SK-N-SH (cell line): ENCODE data around the gene HBA1. TPM values are rescaled to one million over a fixed set of nuclear protein-coding genes. Genes with fewer than 3 reads are reported as not detected.

Source experiments
- CTCF ChIA-PET: fragments of 300-600, 350-600 bp; formaldehyde crosslinking; extraction: SDS; loops from one replicate; lab custom pipeline; 2021; lab: Yijun Ruan, JAX
- POLR2A ChIA-PET: fragments of 350-600 bp; sonication (Branson Sonifier 250); formaldehyde crosslinking; extraction: SDS; loops from one replicate; lab custom pipeline; 2020; ENCODE audit warnings: antibody characterized with exemption, inconsistent platforms; lab: Yijun Ruan, JAX
- DNase-seq: peaks from one replicate; pipeline ENCODE4 v3.0.0; 2012
- H2AFZ ChIP-seq: fragments of 200-600 bp; sonication (generic); 2 replicates; pipeline ENCODE4 v1.8.1; 2016; ENCODE audit warnings: antibody characterized with exemption, mild to moderate bottlenecking, low read depth
- H3F3A ChIP-seq: fragments of 200-600 bp; sonication (generic); replicated peaks from 2 replicates; pipeline ENCODE3; 2016; ENCODE audit warnings: antibody characterized with exemption, mild to moderate bottlenecking; ENCODE audit not compliant: insufficient read depth
- H3K27ac ChIP-seq, 2 experiments: fragments of 200-500 bp in 1 of 2; fragments of 200-600 bp in 1 of 2; sonication (Bioruptor generic) in 1 of 2; sonication (generic), shearing (Covaris generic) in 1 of 2; 2 replicates each; pipeline versions ENCODE4 v1.5.1 to v1.6.1; 2014 to 2016; ENCODE audit warnings: low read depth in 2 of 2, inconsistent platforms in 1 of 2, low read length in 1 of 2, mild to moderate bottlenecking in 1 of 2, mixed read lengths in 1 of 2
- H3K27me3 ChIP-seq: fragments of 200-600 bp; sonication (generic), shearing (Covaris generic); 2 replicates; pipeline ENCODE4 v1.6.1; 2016; ENCODE audit warnings: mixed run types; ENCODE audit not compliant: insufficient read depth
- H3K36me3 ChIP-seq, 2 experiments: fragments of 200-500 bp in 1 of 2; fragments of 200-600 bp in 1 of 2; sonication (Bioruptor generic) in 1 of 2; sonication (generic) in 1 of 2; replicated peaks in 1 of 2; 2 replicates each; pipeline versions ENCODE3 to v1.5.1; 2014 to 2016; ENCODE audit warnings: low read length in 1 of 2, mild to moderate bottlenecking in 1 of 2; ENCODE audit not compliant: insufficient read depth in 2 of 2, control insufficient read depth in 1 of 2
- H3K4me1 ChIP-seq, 2 experiments: fragments of 200-500 bp in 1 of 2; fragments of 200-600 bp in 1 of 2; sonication (Bioruptor generic) in 1 of 2; sonication (generic), shearing (Covaris generic) in 1 of 2; 2 replicates each; pipeline versions ENCODE4 v1.5.1 to v1.6.1; 2014 to 2016; ENCODE audit warnings: low read depth in 1 of 2, low read length in 1 of 2, mixed run types in 1 of 2; ENCODE audit not compliant: insufficient read depth in 2 of 2, control insufficient read depth in 1 of 2
- H3K4me2 ChIP-seq: fragments of 200-600 bp; sonication (generic), shearing (Covaris generic); 2 replicates; pipeline ENCODE4 v1.6.1; 2017; ENCODE audit warnings: mixed run types
- H3K4me3 ChIP-seq, 2 experiments: fragments of 200-500 bp in 1 of 2; fragments of 200-600 bp in 1 of 2; sonication (Bioruptor generic) in 1 of 2; sonication (generic), shearing (Covaris generic) in 1 of 2; 2 replicates each; pipeline versions ENCODE4 v1.5.1 to v1.8.1; 2014 to 2016; ENCODE audit warnings: low read depth in 2 of 2, inconsistent platforms in 1 of 2, low read length in 1 of 2, mild to moderate bottlenecking in 1 of 2, mixed read lengths in 1 of 2, moderate library complexity in 1 of 2
- H3K79me2 ChIP-seq: fragments of 200-600 bp; sonication (generic); 2 replicates; pipeline ENCODE4 v1.8.1; 2017; ENCODE audit warnings: mild to moderate bottlenecking; ENCODE audit not compliant: insufficient read depth
- H3K9ac ChIP-seq: fragments of 200-600 bp; sonication (generic); 2 replicates; pipeline ENCODE4 v1.6.1; 2017; ENCODE audit warnings: mixed run types
- H3K9me2 ChIP-seq: fragments of 200-600 bp; sonication (generic); 2 replicates; pipeline ENCODE4 v1.6.1; 2017; ENCODE audit warnings: mixed run types
- H3K9me3 ChIP-seq: fragments of 200-600 bp; sonication (generic); 2 replicates; pipeline ENCODE4 v1.6.1; 2017; ENCODE audit warnings: mixed run types, mild to moderate bottlenecking, moderate library complexity
- H4K20me1 ChIP-seq: fragments of 200-600 bp; sonication (generic); 2 replicates; pipeline ENCODE4 v1.6.1; 2017; ENCODE audit warnings: mild to moderate bottlenecking, mixed run types; ENCODE audit not compliant: insufficient read depth
- ELF1 ChIP-seq: IDR thresholded peaks from 2 replicates; pipeline ENCODE4 v1.4.0; 2012
- GATA2 ChIP-seq: sonication (generic); formaldehyde crosslinking; IDR thresholded peaks from 2 replicates; pipeline ENCODE4 v1.5.0; 2020; ENCODE audit warnings: mild to moderate bottlenecking, missing genetic modification reagents
- JUND ChIP-seq: IDR thresholded peaks from 2 replicates; pipeline ENCODE4 v1.4.0; 2012
- NFIC ChIP-seq: IDR thresholded peaks from 2 replicates; pipeline ENCODE4 v1.4.0; 2012; ENCODE audit warnings: borderline replicate concordance
- WGBS: methylation state at CpG from one replicate; pipeline ENCODE4 v1.1.6; 2017; ENCODE audit warnings: low lambda C conversion rate; 5-methylcytosine and 5-hydroxymethylcytosine counted together
- polyA plus RNA-seq, 3 experiments: library from polyadenylated mRNA; depleted of rRNA; stranded (reverse); fragments of >200 nt; gene quantifications; 2 replicates each; pipeline ENCODE4 v1.2.3, GENCODE V29; 2012
- small RNA-seq, 7 experiments: library from RNA; depleted of rRNA; stranded (forward); fragments of <200 nt; gene quantifications; one replicate each; pipeline ENCODE3, GENCODE V24; 2012
- TF ChIP-seq, protein P1 (sequence below): fragments of 150-350 bp; IDR thresholded peaks from 2 replicates; pipeline ENCODE4 v1.6.1; 2016; ENCODE audit warnings: mild to moderate bottlenecking, low read depth, low read length
- TF ChIP-seq, protein P2 (sequence below): IDR thresholded peaks from 2 replicates; pipeline ENCODE4 v1.4.0; 2012; ENCODE audit warnings: low read depth, borderline replicate concordance

The HBA1 gene
- polyA plus RNA-seq, 1 of the 3 experiments (the other 2 are of a cell fraction) = not detected

DNA sequence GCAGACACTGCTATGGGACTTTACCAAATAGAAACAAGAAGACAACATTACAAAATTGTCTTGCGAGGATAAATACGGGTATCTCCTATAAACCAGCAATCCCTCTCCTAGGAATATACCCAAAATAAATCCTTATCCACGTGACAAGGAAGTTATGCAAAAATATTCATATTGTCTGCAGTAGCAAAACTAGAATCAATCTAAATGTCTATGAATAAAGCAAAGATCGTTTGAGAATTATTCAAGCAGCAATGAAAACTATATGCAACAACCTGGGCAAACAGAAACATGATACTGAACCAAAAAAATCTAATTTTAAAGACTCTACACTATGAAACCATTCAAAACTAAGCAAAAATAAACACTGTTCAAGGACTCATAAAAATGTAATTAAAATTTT lies 43.5 kb downstream of the HBA1 start:
- peaks cover 68% of the 10 kb centered on the region for H4K20me1 ChIP-seq
- H3K4me3 ChIP-seq = no peak overlapping the region
- TF ChIP-seq, protein P1, sequence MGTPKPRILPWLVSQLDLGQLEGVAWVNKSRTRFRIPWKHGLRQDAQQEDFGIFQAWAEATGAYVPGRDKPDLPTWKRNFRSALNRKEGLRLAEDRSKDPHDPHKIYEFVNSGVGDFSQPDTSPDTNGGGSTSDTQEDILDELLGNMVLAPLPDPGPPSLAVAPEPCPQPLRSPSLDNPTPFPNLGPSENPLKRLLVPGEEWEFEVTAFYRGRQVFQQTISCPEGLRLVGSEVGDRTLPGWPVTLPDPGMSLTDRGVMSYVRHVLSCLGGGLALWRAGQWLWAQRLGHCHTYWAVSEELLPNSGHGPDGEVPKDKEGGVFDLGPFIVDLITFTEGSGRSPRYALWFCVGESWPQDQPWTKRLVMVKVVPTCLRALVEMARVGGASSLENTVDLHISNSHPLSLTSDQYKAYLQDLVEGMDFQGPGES = no peak
- TF ChIP-seq GATA2 (CRISPR knock-in tag) (no peak), ELF1 (no peak), JUND (no peak), NFIC (no peak)
- TF ChIP-seq, protein P2, sequence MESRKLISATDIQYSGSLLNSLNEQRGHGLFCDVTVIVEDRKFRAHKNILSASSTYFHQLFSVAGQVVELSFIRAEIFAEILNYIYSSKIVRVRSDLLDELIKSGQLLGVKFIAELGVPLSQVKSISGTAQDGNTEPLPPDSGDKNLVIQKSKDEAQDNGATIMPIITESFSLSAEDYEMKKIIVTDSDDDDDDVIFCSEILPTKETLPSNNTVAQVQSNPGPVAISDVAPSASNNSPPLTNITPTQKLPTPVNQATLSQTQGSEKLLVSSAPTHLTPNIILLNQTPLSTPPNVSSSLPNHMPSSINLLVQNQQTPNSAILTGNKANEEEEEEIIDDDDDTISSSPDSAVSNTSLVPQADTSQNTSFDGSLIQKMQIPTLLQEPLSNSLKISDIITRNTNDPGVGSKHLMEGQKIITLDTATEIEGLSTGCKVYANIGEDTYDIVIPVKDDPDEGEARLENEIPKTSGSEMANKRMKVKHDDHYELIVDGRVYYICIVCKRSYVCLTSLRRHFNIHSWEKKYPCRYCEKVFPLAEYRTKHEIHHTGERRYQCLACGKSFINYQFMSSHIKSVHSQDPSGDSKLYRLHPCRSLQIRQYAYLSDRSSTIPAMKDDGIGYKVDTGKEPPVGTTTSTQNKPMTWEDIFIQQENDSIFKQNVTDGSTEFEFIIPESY = no peak
- no peak overlapping the region for H3K4me2 ChIP-seq
- DNase-seq = no peak
- no peaks in the 10 kb centered on the region for H3K9me2 ChIP-seq
- H3K4me1 ChIP-seq = no peaks in the 10 kb centered on the region
- POLR2A ChIA-PET = no interaction called here
- H3K27me3 ChIP-seq = no peaks in the 10 kb centered on the region
- H3K9ac ChIP-seq = no peak overlapping the region
- no peak overlapping the region for H2AFZ ChIP-seq
- peaks cover 10% of the 10 kb centered on the region for H3F3A ChIP-seq
- H3K36me3 ChIP-seq = peaks cover 41 to 83% of the 10 kb centered on the region in 2 experiments
- CTCF ChIA-PET = no interaction called here
- peaks cover 99% of the 10 kb centered on the region for H3K79me2 ChIP-seq
- no peak overlapping the region for H3K27ac ChIP-seq
- 85% methylated on average over 4 of the region's 4 CpGs for WGBS
- no peaks in the 10 kb centered on the region for H3K9me3 ChIP-seq

Small RNAs within 50 kb of the gene (small RNA-seq; reads per million reads assigned to genes)
- gene RF00019 = 0 reads per million in 7 experiments

Other genes starting within 250 kb of the HBA1 start
- 43.0 and 54.5 TPM in 2 replicates for gene POLR3K, start 123.1 kb upstream of the HBA1 start, polyA plus RNA-seq (2012; rRNA removed)
- gene SNRNP25, start 122.9 kb upstream of the HBA1 start, polyA plus RNA-seq (2012; rRNA removed) = 61.9 and 73.4 TPM in 2 replicates
- gene RHBDF1, start 104.0 kb upstream of the HBA1 start, polyA plus RNA-seq (2012; rRNA removed) = 49.1 and 54.1 TPM in 2 replicates
- gene MPG, start 98.5 kb upstream of the HBA1 start, polyA plus RNA-seq (2012; rRNA removed) = 93.3 and 98.3 TPM in 2 replicates
- gene NPRL3, start 38.0 kb upstream of the HBA1 start, polyA plus RNA-seq (2012; rRNA removed) = 6.7 and 22.2 TPM in 2 replicates
- gene HBZ, start 24.0 kb upstream of the HBA1 start, polyA plus RNA-seq (2012; rRNA removed) = not detected in 2 replicates
- not detected in 2 replicates for gene HBM, start 10.7 kb upstream of the HBA1 start, polyA plus RNA-seq (2012; rRNA removed)
- not detected in 2 replicates for gene HBA2, start 3.8 kb upstream of the HBA1 start, polyA plus RNA-seq (2012; rRNA removed)
- 2.7 and 5.2 TPM in 2 replicates for gene HBQ1, start 3.8 kb downstream of the HBA1 start, polyA plus RNA-seq (2012; rRNA removed)
- gene LUC7L, start 52.8 kb downstream of the HBA1 start, polyA plus RNA-seq (2012; rRNA removed) = 97.7 and 105 TPM in 2 replicates
- gene FAM234A, start 58.1 kb downstream of the HBA1 start, polyA plus RNA-seq (2012; rRNA removed) = 91.3 and 126 TPM in 2 replicates
- gene RGS11, start 99.3 kb downstream of the HBA1 start, polyA plus RNA-seq (2012; rRNA removed) = 9.8 and 10.0 TPM in 2 replicates
- gene ARHGDIG, start 103.9 kb downstream of the HBA1 start, polyA plus RNA-seq (2012; rRNA removed) = 4.8 and 4.9 TPM in 2 replicates
- gene PDIA2, start 106.5 kb downstream of the HBA1 start, polyA plus RNA-seq (2012; rRNA removed) = 1.7 and 2.5 TPM in 2 replicates
- 12.5 and 19.9 TPM in 2 replicates for gene AXIN1, start 176.0 kb downstream of the HBA1 start, polyA plus RNA-seq (2012; rRNA removed)
- 266 and 320 TPM in 2 replicates for gene MRPL28, start 193.9 kb downstream of the HBA1 start, polyA plus RNA-seq (2012; rRNA removed)
- gene PGAP6, start 205.3 kb downstream of the HBA1 start, polyA plus RNA-seq (2012; rRNA removed) = 133 and 166 TPM in 2 replicates
- 417 and 509 TPM in 2 replicates for gene NME4, start 220.5 kb downstream of the HBA1 start, polyA plus RNA-seq (2012; rRNA removed)
- 53.0 and 56.6 TPM in 2 replicates for gene DECR2, start 225.2 kb downstream of the HBA1 start, polyA plus RNA-seq (2012; rRNA removed)
- 20.5 and 24.8 TPM in 2 replicates for gene RAB11FIP3, start 249.0 kb downstream of the HBA1 start, polyA plus RNA-seq (2012; rRNA removed)